ENCODE results near the gene CMC4. TPM values are rescaled to one million over a fixed set of nuclear protein-coding genes. Genes with fewer than 3 reads are reported as not detected.

CMC4 gene
- total and polyA plus RNA-seq, 9 of the 15 experiments (the other 6 are each of a cell fraction or from before 2014, with no cell fraction given) = 3.5 to 16.9 (median 8.2) TPM

DNA sequence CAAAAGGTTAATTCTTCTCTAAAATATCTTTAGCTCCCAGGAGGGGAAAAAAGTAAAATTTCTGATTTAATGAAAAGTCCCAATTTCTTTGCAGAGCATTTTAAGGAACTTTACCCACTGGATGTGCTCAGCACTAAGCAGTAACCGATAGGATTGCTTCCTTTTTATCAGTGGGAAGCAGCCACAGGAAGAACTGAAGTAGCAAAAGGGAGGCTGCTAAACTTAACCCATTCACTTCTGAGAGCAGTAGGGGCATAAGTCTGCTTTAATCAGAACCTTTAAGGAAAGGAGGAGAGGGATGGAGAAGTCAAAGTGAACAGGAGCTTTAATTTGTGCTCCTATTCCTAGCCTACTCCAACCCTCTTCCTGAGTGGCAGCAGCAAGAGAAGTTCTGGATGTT lies 48.4 kb downstream of the CMC4 start, which contains the start of gene F8 (continued):
- TF ChIP-seq, protein P1, sequence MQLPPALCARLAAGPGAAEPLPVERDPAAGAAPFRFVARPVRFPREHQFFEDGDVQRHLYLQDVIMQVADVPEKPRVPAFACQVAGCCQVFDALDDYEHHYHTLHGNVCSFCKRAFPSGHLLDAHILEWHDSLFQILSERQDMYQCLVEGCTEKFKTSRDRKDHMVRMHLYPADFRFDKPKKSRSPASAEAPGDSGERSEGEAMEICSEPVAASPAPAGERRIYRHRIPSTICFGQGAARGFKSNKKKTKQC (CRISPR knock-in tag; IDR thresholded peaks at IDR 0.05) = no peak
- no peak for TF ChIP-seq HNRNPH1 (optimal IDR thresholded peaks at IDR 0.05; ENCODE audit: low read depth, low read length)
- TF ChIP-seq, protein P2, sequence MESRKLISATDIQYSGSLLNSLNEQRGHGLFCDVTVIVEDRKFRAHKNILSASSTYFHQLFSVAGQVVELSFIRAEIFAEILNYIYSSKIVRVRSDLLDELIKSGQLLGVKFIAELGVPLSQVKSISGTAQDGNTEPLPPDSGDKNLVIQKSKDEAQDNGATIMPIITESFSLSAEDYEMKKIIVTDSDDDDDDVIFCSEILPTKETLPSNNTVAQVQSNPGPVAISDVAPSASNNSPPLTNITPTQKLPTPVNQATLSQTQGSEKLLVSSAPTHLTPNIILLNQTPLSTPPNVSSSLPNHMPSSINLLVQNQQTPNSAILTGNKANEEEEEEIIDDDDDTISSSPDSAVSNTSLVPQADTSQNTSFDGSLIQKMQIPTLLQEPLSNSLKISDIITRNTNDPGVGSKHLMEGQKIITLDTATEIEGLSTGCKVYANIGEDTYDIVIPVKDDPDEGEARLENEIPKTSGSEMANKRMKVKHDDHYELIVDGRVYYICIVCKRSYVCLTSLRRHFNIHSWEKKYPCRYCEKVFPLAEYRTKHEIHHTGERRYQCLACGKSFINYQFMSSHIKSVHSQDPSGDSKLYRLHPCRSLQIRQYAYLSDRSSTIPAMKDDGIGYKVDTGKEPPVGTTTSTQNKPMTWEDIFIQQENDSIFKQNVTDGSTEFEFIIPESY (CRISPR knock-in tag; IDR thresholded peaks at IDR 0.05) = no peak
- no peak for TF ChIP-seq KLF10 (CRISPR knock-in tag; IDR thresholded peaks at IDR 0.05)
- TF ChIP-seq, protein P3, sequence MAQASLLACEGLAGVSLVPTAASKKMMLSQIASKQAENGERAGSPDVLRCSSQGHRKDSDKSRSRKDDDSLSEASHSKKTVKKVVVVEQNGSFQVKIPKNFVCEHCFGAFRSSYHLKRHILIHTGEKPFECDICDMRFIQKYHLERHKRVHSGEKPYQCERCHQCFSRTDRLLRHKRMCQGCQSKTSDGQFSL (CRISPR knock-in tag; IDR thresholded peaks at IDR 0.05) = no peak
- TF ChIP-seq, protein P3 (tag; IDR thresholded peaks at IDR 0.05) = no peak
- no peak for TF ChIP-seq JUN (IDR thresholded peaks at IDR 0.05; ENCODE audit: borderline replicate concordance, low read depth, low read length)
- TF ChIP-seq JUN (CRISPR knock-in tag; IDR thresholded peaks at IDR 0.05; ENCODE audit: borderline replicate concordance) = no peak
- TF ChIP-seq MCM5 (IDR thresholded peaks at IDR 0.05; ENCODE audit: low read depth) = no peak
- no peak for TF ChIP-seq HLTF (IDR thresholded peaks at IDR 0.05)
- TF ChIP-seq TCF3 (CRISPR knock-in tag; IDR thresholded peaks at IDR 0.05) = peak; percentile 77
- TF ChIP-seq PURB (CRISPR knock-in tag; IDR thresholded peaks at IDR 0.05; ENCODE audit: low read depth) = no peak
- TF ChIP-seq CEBPG (CRISPR knock-in tag; IDR thresholded peaks at IDR 0.05) = no peak
- TF ChIP-seq CEBPG (tag; conservative IDR thresholded peaks at IDR 0.05 in 1 of 2, IDR thresholded peaks at IDR 0.05 in 1 of 2) = no peak
- TF ChIP-seq ZNF584 (CRISPR knock-in tag; IDR thresholded peaks at IDR 0.05; ENCODE audit: low read depth) = no peak
- TF ChIP-seq TAF1 (IDR thresholded peaks at IDR 0.05; ENCODE audit: control insufficient read depth, extremely low read depth, insufficient read depth, low read length, severe bottlenecking) = no peak
- TF ChIP-seq CREBBP (IDR thresholded peaks at IDR 0.05; ENCODE audit: low read depth, low read length) = no peak
- no peak for TF ChIP-seq ZNF830 (CRISPR knock-in tag; IDR thresholded peaks at IDR 0.05)
- TF ChIP-seq ZNF644 (tag; IDR thresholded peaks at IDR 0.05; ENCODE audit: low read depth) = no peak
- TF ChIP-seq, protein P4, sequence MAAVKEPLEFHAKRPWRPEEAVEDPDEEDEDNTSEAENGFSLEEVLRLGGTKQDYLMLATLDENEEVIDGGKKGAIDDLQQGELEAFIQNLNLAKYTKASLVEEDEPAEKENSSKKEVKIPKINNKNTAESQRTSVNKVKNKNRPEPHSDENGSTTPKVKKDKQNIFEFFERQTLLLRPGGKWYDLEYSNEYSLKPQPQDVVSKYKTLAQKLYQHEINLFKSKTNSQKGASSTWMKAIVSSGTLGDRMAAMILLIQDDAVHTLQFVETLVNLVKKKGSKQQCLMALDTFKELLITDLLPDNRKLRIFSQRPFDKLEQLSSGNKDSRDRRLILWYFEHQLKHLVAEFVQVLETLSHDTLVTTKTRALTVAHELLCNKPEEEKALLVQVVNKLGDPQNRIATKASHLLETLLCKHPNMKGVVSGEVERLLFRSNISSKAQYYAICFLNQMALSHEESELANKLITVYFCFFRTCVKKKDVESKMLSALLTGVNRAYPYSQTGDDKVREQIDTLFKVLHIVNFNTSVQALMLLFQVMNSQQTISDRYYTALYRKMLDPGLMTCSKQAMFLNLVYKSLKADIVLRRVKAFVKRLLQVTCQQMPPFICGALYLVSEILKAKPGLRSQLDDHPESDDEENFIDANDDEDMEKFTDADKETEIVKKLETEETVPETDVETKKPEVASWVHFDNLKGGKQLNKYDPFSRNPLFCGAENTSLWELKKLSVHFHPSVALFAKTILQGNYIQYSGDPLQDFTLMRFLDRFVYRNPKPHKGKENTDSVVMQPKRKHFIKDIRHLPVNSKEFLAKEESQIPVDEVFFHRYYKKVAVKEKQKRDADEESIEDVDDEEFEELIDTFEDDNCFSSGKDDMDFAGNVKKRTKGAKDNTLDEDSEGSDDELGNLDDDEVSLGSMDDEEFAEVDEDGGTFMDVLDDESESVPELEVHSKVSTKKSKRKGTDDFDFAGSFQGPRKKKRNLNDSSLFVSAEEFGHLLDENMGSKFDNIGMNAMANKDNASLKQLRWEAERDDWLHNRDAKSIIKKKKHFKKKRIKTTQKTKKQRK (IDR thresholded peaks at IDR 0.05; ENCODE audit: borderline replicate concordance, low read depth, low read length) = no peak
